CD4-positive, alpha-beta memory T cell (primary cell): ENCODE data around the gene BBLN. TPM values are rescaled to one million over a fixed set of nuclear protein-coding genes. Genes with fewer than 3 reads are reported as not detected.

Experiments used
- CTCF ChIA-PET: fragments of 350-600 bp; sonication (Branson Sonifier 250); formaldehyde crosslinking; loops from one replicate; lab custom pipeline; 2021; ENCODE audit warnings: inconsistent platforms; ENCODE audit not compliant: partially characterized antibody; lab: Charles Lee
- POLR2A ChIA-PET: fragments of 350-600 bp; sonication (Branson Sonifier 250); formaldehyde crosslinking; loops from one replicate; lab custom pipeline; 2021; ENCODE audit not compliant: partially characterized antibody; lab: Charles Lee
- DNase-seq, 5 donors: peaks; one replicate each; pipeline versions ENCODE4 v3.0.0 to v3.0.0-alpha.2; 2020 to 2022; ENCODE audit warnings: mixed read lengths in 1 of 5
- H3K27ac ChIP-seq: one replicate; pipeline ENCODE4 v1.7.0; 2013; ENCODE audit warnings: low read depth, low read length
- H3K27me3 ChIP-seq: 2 replicates; pipeline ENCODE4 v1.7.0; 2013; ENCODE audit warnings: mild to moderate bottlenecking, low read length, moderate library complexity; ENCODE audit not compliant: insufficient read depth
- H3K36me3 ChIP-seq: 2 replicates; pipeline ENCODE4 v1.7.0; 2013; ENCODE audit warnings: mild to moderate bottlenecking, low read length, moderate library complexity; ENCODE audit not compliant: insufficient read depth
- H3K4me1 ChIP-seq: 2 replicates; pipeline ENCODE4 v1.7.0; 2013; ENCODE audit warnings: mild to moderate bottlenecking, low read length, moderate library complexity; ENCODE audit not compliant: insufficient read depth
- H3K4me3 ChIP-seq, 2 donors: one replicate each; pipeline ENCODE4 v1.7.0; 2013; ENCODE audit warnings: low read length in 2 of 2, mild to moderate bottlenecking in 1 of 2
- H3K9me3 ChIP-seq, 2 donors: one replicate each; pipeline ENCODE4 v1.7.0; 2013; ENCODE audit warnings: low read length in 2 of 2, control low read depth in 1 of 2; ENCODE audit not compliant: control insufficient read depth in 1 of 2
- H3K27ac Mint-ChIP-seq, 7 donors: one replicate each; pipeline ENCODE4 v1.8.0; 2020 to 2021; ENCODE audit warnings: mixed read lengths in 7 of 7, mild to moderate bottlenecking in 6 of 7, inconsistent platforms in 3 of 7, moderate library complexity in 3 of 7
- H3K27me3 Mint-ChIP-seq, 2 donors: one replicate each; pipeline ENCODE4 v1.8.0; 2020 to 2021; ENCODE audit warnings: mixed read lengths in 2 of 2
- H3K36me3 Mint-ChIP-seq, 2 donors: one replicate each; pipeline ENCODE4 v1.8.0; 2020 to 2021; ENCODE audit warnings: mixed read lengths in 2 of 2, inconsistent platforms in 1 of 2, mild to moderate bottlenecking in 1 of 2
- H3K4me1 Mint-ChIP-seq, 4 donors: one replicate each; pipeline ENCODE4 v1.8.0; 2020 to 2021; ENCODE audit warnings: mixed read lengths in 4 of 4, mild to moderate bottlenecking in 1 of 4
- H3K4me3 Mint-ChIP-seq, 8 donors: one replicate each; pipeline ENCODE4 v1.8.0; 2020 to 2021; ENCODE audit warnings: mixed read lengths in 8 of 8, mild to moderate bottlenecking in 7 of 8, moderate library complexity in 6 of 8, inconsistent platforms in 3 of 8
- H3K9me3 Mint-ChIP-seq, 8 donors: one replicate each; pipeline ENCODE4 v1.8.0; 2020 to 2021; ENCODE audit warnings: mixed read lengths in 8 of 8, mild to moderate bottlenecking in 5 of 8, inconsistent platforms in 3 of 8, moderate library complexity in 1 of 8
- intact Hi-C: fragments of 100-400 bp; cut with micrococcal nuclease; formaldehyde crosslinking; loops from one replicate; pipeline ENCODE4 v1.15.1; 2023
- polyA plus RNA-seq, 2 donors: library from polyadenylated mRNA; unstranded; fragments of 300-500 nt; fragmentation: Illumina TruSeq; gene quantifications; one replicate each; pipeline ENCODE4 v1.2.3, GENCODE V29; 2021
- total RNA-seq, 2 experiments: library from RNA; stranded (reverse); gene quantifications; one replicate each; pipeline ENCODE4 v1.2.3, GENCODE V29; 2021

The BBLN gene
- total and polyA plus RNA-seq, 4 experiments from 2014 or later = 47.8 to 136 (median 80.4) TPM

- intact Hi-C loops = no loop called here
- Mint-ChIP-seq H3K9me3 (peaks cover 0 to 1% (median 0%) of the 10 kb centered on the region in 8 donors), H3K27ac (peak overlapping the region in 1 of 7 donors; percentile 30), H3K4me3 (no peak overlapping the region), H3K4me1 (peaks cover 6 to 24% (median 14%) of the 10 kb centered on the region in 4 donors), H3K27me3 (peaks cover 0 to 1% of the 10 kb centered on the region in 2 donors), H3K36me3 (no peaks in the 10 kb centered on the region)
- CTCF ChIA-PET = interaction anchor here (1.1 kb wide), 1 partner anchor 14 kb away, joined by 3 read pairs; no protein-coding TSS in a partner anchor
- H3K36me3 ChIP-seq = no peaks in the 10 kb centered on the region
- no peaks in the 10 kb centered on the region for H3K9me3 ChIP-seq
- no peaks in the 10 kb centered on the region for H3K27me3 ChIP-seq
- POLR2A ChIA-PET = interaction anchor here (0.9 kb wide), 1 partner anchor 10 kb away, joined by 4 read pairs; no protein-coding TSS in a partner anchor
- H3K4me3 ChIP-seq = no peak overlapping the region
- peaks cover 13% of the 10 kb centered on the region for H3K4me1 ChIP-seq
- H3K27ac ChIP-seq = no peak overlapping the region
- DNase-seq = no peak
These were observed 22.1 kb upstream of the BBLN start for GRCh38 chr9:128138001-128138400.

GRCh38 chr9:128139621-128140020, 20.4 kb upstream of the BBLN start:
- no peaks in the 10 kb centered on the region for H3K36me3 ChIP-seq
- no peak for DNase-seq
- H3K27ac ChIP-seq = no peak overlapping the region
- Mint-ChIP-seq H3K4me3 (no peak overlapping the region), H3K27ac (no peak overlapping the region), H3K4me1 (peaks cover 6 to 31% (median 17%) of the 10 kb centered on the region in 4 donors), H3K9me3 (peaks cover 0 to 1% (median 0%) of the 10 kb centered on the region in 8 donors), H3K27me3 (peaks cover 0 to 1% of the 10 kb centered on the region in 2 donors), H3K36me3 (no peaks in the 10 kb centered on the region)
- no peaks in the 10 kb centered on the region for H3K9me3 ChIP-seq
- peaks cover 19% of the 10 kb centered on the region for H3K4me1 ChIP-seq
- no peaks in the 10 kb centered on the region for H3K27me3 ChIP-seq
- CTCF ChIA-PET = no interaction called here
- intact Hi-C loops = no loop called here
- no peak overlapping the region for H3K4me3 ChIP-seq
- POLR2A ChIA-PET = no interaction called here

GRCh38 chr9:128141604-128142003, 18.5 kb upstream of the BBLN start:
- CTCF ChIA-PET = interaction anchor here (1.2 to 1.9 kb wide), 3 partner anchors 11 to 49 kb away, joined by 4 to 6 read pairs (median 4); partner anchors contain the start of gene CIZ1
- H3K4me3 Mint-ChIP-seq = peak overlapping the region in 2 of 8 donors; percentile 18 to 53

GRCh38 chr9:128142061-128142460, 18.0 kb upstream of the BBLN start:
- Histone ChIP-seq H3K9me3 (no peaks in the 10 kb centered on the region), H3K36me3 (no peaks in the 10 kb centered on the region), H3K27me3 (no peaks in the 10 kb centered on the region), H3K4me1 (peaks cover 19% of the 10 kb centered on the region), H3K27ac (no peak overlapping the region), H3K4me3 (no peak overlapping the region)
- CTCF ChIA-PET = interaction anchor here (1.2 to 1.9 kb wide), 3 partner anchors 12 to 49 kb away, joined by 4 to 6 read pairs (median 4); partner anchors contain the start of gene CIZ1
- H3K4me1 Mint-ChIP-seq = peaks cover 5 to 19% (median 12%) of the 10 kb centered on the region in 4 donors
- intact Hi-C loops = no loop called here
- H3K9me3 Mint-ChIP-seq = peaks cover 0 to 1% (median 0%) of the 10 kb centered on the region in 8 donors
- H3K27ac Mint-ChIP-seq = peak overlapping the region in 4 of 7 donors; percentile 43 to 79 (median 70)
- H3K36me3 Mint-ChIP-seq = no peaks in the 10 kb centered on the region
- H3K4me3 Mint-ChIP-seq = peak overlapping the region in 6 of 8 donors; percentile 18 to 77 (median 36)
- peak in 2 of 5 donors; percentile 26 to 29 for DNase-seq
- POLR2A ChIA-PET = interaction anchor here (1.0 to 2.3 kb wide), 3 partner anchors 14 to 691 kb away, joined by 3 to 10 read pairs (median 8); partner anchors contain the start of gene BBLN
- peaks cover 0 to 1% of the 10 kb centered on the region in 2 donors for H3K27me3 Mint-ChIP-seq

More at GRCh38 chr9:128141604-128142003, 18.5 kb upstream of the BBLN start:
- no peak overlapping the region for H3K27ac ChIP-seq
- H3K4me3 ChIP-seq = no peak overlapping the region
- Mint-ChIP-seq H3K4me1 (peaks cover 5 to 23% (median 14%) of the 10 kb centered on the region in 4 donors), H3K27ac (no peak overlapping the region), H3K27me3 (peaks cover 0 to 1% of the 10 kb centered on the region in 2 donors), H3K36me3 (no peaks in the 10 kb centered on the region), H3K9me3 (peaks cover 0 to 1% (median 0%) of the 10 kb centered on the region in 8 donors)
- no peaks in the 10 kb centered on the region for H3K27me3 ChIP-seq
- POLR2A ChIA-PET = interaction anchor here (1.0 to 2.3 kb wide), 3 partner anchors 13 to 691 kb away, joined by 3 to 10 read pairs (median 8); partner anchors contain the start of gene BBLN
- DNase-seq = no peak
- no peaks in the 10 kb centered on the region for H3K36me3 ChIP-seq
- intact Hi-C loops = no loop called here
- peaks cover 19% of the 10 kb centered on the region for H3K4me1 ChIP-seq
- no peaks in the 10 kb centered on the region for H3K9me3 ChIP-seq

- no peaks in the 10 kb centered on the region for H3K27me3 ChIP-seq
- H3K9me3 Mint-ChIP-seq = peaks cover 0 to 1% (median 0%) of the 10 kb centered on the region in 8 donors
- ChIA-PET CTCF (interaction anchor here (1.2 to 1.9 kb wide), 4 partner anchors 12 to 48 kb away, joined by 4 to 6 read pairs (median 5); partner anchors contain the start of gene CIZ1), POLR2A (interaction anchor here (1.0 to 2.3 kb wide), 4 partner anchors 9 to 692 kb away, joined by 3 to 10 read pairs (median 6); partner anchors contain the start of gene BBLN)
- intact Hi-C loops = no loop called here
- H3K4me3 ChIP-seq = no peak overlapping the region
- H3K4me1 ChIP-seq = peaks cover 19% of the 10 kb centered on the region
- no peak overlapping the region for H3K4me3 Mint-ChIP-seq
- H3K9me3 ChIP-seq = no peaks in the 10 kb centered on the region
- no peak overlapping the region for H3K27ac ChIP-seq
- H3K27me3 Mint-ChIP-seq = peaks cover 0 to 1% of the 10 kb centered on the region in 2 donors
- no peaks in the 10 kb centered on the region for H3K36me3 ChIP-seq
- no peaks in the 10 kb centered on the region for H3K36me3 Mint-ChIP-seq
- H3K4me1 Mint-ChIP-seq = peaks cover 5 to 15% (median 10%) of the 10 kb centered on the region in 4 donors
- no peak for DNase-seq
- peak overlapping the region in 1 of 7 donors; percentile 10 for H3K27ac Mint-ChIP-seq
These were observed 17.5 kb upstream of the BBLN start for GRCh38 chr9:128142596-128142995.

GRCh38 chr9:128143525-128144238, 16.4 kb upstream of the BBLN start:
- ChIA-PET POLR2A (interaction anchor here (1.1 kb wide), 1 partner anchor 8 kb away, joined by 3 read pairs; no protein-coding TSS in a partner anchor), CTCF (interaction anchor here (1.7 kb wide), 1 partner anchor 15 kb away, joined by 6 read pairs; no protein-coding TSS in a partner anchor)
- Mint-ChIP-seq H3K36me3 (no peaks in the 10 kb centered on the region), H3K27ac (peak overlapping the region in 4 of 7 donors; percentile 29 to 85 (median 47)), H3K4me3 (peak overlapping the region in 3 of 8 donors; percentile 29 to 76 (median 61)), H3K27me3 (peaks cover 0 to 1% of the 10 kb centered on the region in 2 donors), H3K9me3 (no peaks in the 10 kb centered on the region), H3K4me1 (peaks cover 5 to 15% (median 10%) of the 10 kb centered on the region in 4 donors)
- H3K4me1 ChIP-seq = peaks cover 19% of the 10 kb centered on the region
- no peak overlapping the region for H3K27ac ChIP-seq
- no peak for DNase-seq
- intact Hi-C loops = no loop called here
- H3K27me3 ChIP-seq = no peaks in the 10 kb centered on the region
- no peaks in the 10 kb centered on the region for H3K36me3 ChIP-seq
- H3K4me3 ChIP-seq = no peak overlapping the region
- H3K9me3 ChIP-seq = no peaks in the 10 kb centered on the region
